Endothelial cell of umbilical vein (primary cell): ENCODE results near the gene SLMAP. TPM values are rescaled to one million over a fixed set of nuclear protein-coding genes. Genes with fewer than 3 reads are reported as not detected.

Experiments used
- BruUV-seq: library from RNA; stranded (reverse); fragments of 400-500 nt; replicated peaks from 2 replicates; lab custom pipeline; 2021; lab: Mats Ljungman, UMichigan
- CTCF ChIA-PET: fragments of 300-600, 350-600 bp; sonication (Branson Sonifier 250); formaldehyde crosslinking; loops from one replicate; lab custom pipeline; 2021; ENCODE audit warnings: antibody characterized with exemption, inconsistent platforms; lab: Charles Lee
- POLR2A ChIA-PET: fragments of 300-600, 350-600 bp; sonication (Branson Sonifier 250); formaldehyde crosslinking; loops from one replicate; lab custom pipeline; 2021; ENCODE audit warnings: antibody characterized with exemption, inconsistent platforms; lab: Charles Lee
- DNase-seq: peaks from one replicate; pipeline ENCODE4 v3.0.0-alpha.2; 2011; ENCODE audit warnings: low read depth, low spot score
- FAIRE-seq: peaks from 2 replicates; lab custom pipeline; 2011; peaks lifted over from hg19 to GRCh38; lab: Jason Lieb, UNC
- H2AFZ ChIP-seq: 2 replicates; pipeline ENCODE4 v1.6.0; 2012; ENCODE audit warnings: low read depth, low read length, control low read depth, inconsistent platforms
- H3K27ac ChIP-seq: 2 replicates; pipeline ENCODE4 v1.5.1; 2011; ENCODE audit warnings: low read depth, mild to moderate bottlenecking, control low read depth, low read length, moderate library complexity; ENCODE audit not compliant: insufficient read depth
- H3K27me3 ChIP-seq, 2 experiments: 2 replicates each; pipeline versions ENCODE4 v1.6.0 to v1.6.1; 2011; ENCODE audit warnings: low read length in 2 of 2, mixed read lengths in 1 of 2; ENCODE audit not compliant: control insufficient read depth in 2 of 2, insufficient read depth in 2 of 2
- H3K36me3 ChIP-seq, 2 experiments: 2 replicates in 1 of 2; 3 replicates in 1 of 2; pipeline ENCODE4 v1.5.1; 2011; ENCODE audit warnings: low read length in 2 of 2, mild to moderate bottlenecking in 1 of 2, moderate library complexity in 1 of 2; ENCODE audit not compliant: control insufficient read depth in 2 of 2, insufficient read depth in 2 of 2; ENCODE audit errors: extremely low read depth in 1 of 2
- H3K4me1 ChIP-seq: 3 replicates; pipeline ENCODE4 v1.5.1; 2011; ENCODE audit warnings: mild to moderate bottlenecking, low read length; ENCODE audit not compliant: control insufficient read depth, insufficient read depth; ENCODE audit errors: extremely low read depth
- H3K4me2 ChIP-seq: 2 replicates; pipeline ENCODE4 v1.6.1; 2011; ENCODE audit warnings: low read length, control low read depth, mixed read lengths; ENCODE audit not compliant: insufficient read depth
- H3K4me3 ChIP-seq, 3 experiments: fragments of 200-600 bp in 1 of 3; sonication (generic), shearing (Covaris generic) in 1 of 3; replicated peaks in 1 of 3; 2 replicates each; pipeline ENCODE4 v1.5.1; 2011 to 2016; ENCODE audit warnings: control low read depth in 3 of 3, low read length in 3 of 3, mild to moderate bottlenecking in 2 of 3, inconsistent platforms in 1 of 3, low read depth in 1 of 3, moderate library complexity in 1 of 3; ENCODE audit not compliant: insufficient read depth in 1 of 3
- H3K79me2 ChIP-seq: 2 replicates; pipeline ENCODE4 v1.6.0; 2012; ENCODE audit warnings: low read length, inconsistent platforms; ENCODE audit not compliant: control insufficient read depth, insufficient read depth
- H3K9ac ChIP-seq: replicated peaks from 2 replicates; pipeline ENCODE3; 2011; ENCODE audit warnings: low read length, control low read depth; ENCODE audit not compliant: insufficient read depth; ENCODE audit errors: extremely low read depth
- H3K9me1 ChIP-seq: replicated peaks from 3 replicates; pipeline ENCODE4 v1.6.0; 2011; ENCODE audit warnings: mild to moderate bottlenecking, low read length; ENCODE audit not compliant: control insufficient read depth, insufficient read depth; ENCODE audit errors: extremely low read depth
- H3K9me3 ChIP-seq: replicated peaks from 2 replicates; pipeline ENCODE4 v1.5.1; 2012; ENCODE audit warnings: low read length, inconsistent platforms; ENCODE audit not compliant: control insufficient read depth, insufficient read depth
- H4K20me1 ChIP-seq: replicated peaks from 2 replicates; pipeline ENCODE3; 2011; ENCODE audit warnings: mild to moderate bottlenecking, low read length; ENCODE audit not compliant: control insufficient read depth, insufficient read depth; ENCODE audit errors: extremely low read depth
- EZH2 ChIP-seq: IDR thresholded peaks from 2 replicates; pipeline ENCODE4 v1.6.1; 2012; ENCODE audit warnings: borderline replicate concordance, low read depth, mild to moderate bottlenecking, moderate library complexity, low read length, inconsistent platforms; ENCODE audit not compliant: severe bottlenecking
- FOS ChIP-seq: IDR thresholded peaks from 2 replicates; pipeline ENCODE4 v1.6.1; 2011; ENCODE audit warnings: mild to moderate bottlenecking, low read length, moderate library complexity, borderline replicate concordance; ENCODE audit not compliant: insufficient read depth
- GATA2 ChIP-seq: IDR thresholded peaks from 2 replicates; pipeline ENCODE4 v1.7.0; 2011; ENCODE audit warnings: low read depth, mild to moderate bottlenecking, moderate library complexity, mixed read lengths, low read length; ENCODE audit not compliant: insufficient read length, insufficient read depth
- JUN ChIP-seq: IDR thresholded peaks from 2 replicates; pipeline ENCODE4 v1.6.1; 2011; ENCODE audit warnings: borderline replicate concordance, low read depth; ENCODE audit not compliant: insufficient read length, insufficient read depth
- MYC ChIP-seq: IDR thresholded peaks from one replicate; pipeline ENCODE4 v1.6.1; 2011; ENCODE audit warnings: mild to moderate bottlenecking, low read depth, low read length
- POLR2A ChIP-seq: IDR thresholded peaks from 2 replicates; pipeline ENCODE4 v1.6.1; 2012; ENCODE audit warnings: low read depth, mild to moderate bottlenecking, control low read depth, low read length
- dilution Hi-C: fragments of 300-500 bp; cut with MboI; formaldehyde crosslinking; loops from one replicate; pipeline ENCODE4 v1.15.0; 2019; ENCODE audit warnings: low sequenced_read_pairs; ENCODE audit not compliant: extremely low pct_ligation_motif_present
- intact Hi-C: fragments of 100-400 bp; cut with micrococcal nuclease; formaldehyde crosslinking; loops from one replicate; pipeline ENCODE4 v1.10.0; 2022
- polyA plus RNA-seq, 4 experiments: library from polyadenylated mRNA; depleted of rRNA in 3 of 4; stranded (reverse) in 3 of 4; unstranded in 1 of 4; fragments of >200 nt; gene quantifications; 2 replicates each; pipeline versions ENCODE4 v1.2.1 to v1.2.3, GENCODE V29; 2011 to 2012; ENCODE audit warnings: missing spikeins in 1 of 4
- total RNA-seq: library from RNA; stranded (reverse); gene quantifications from 2 replicates; pipeline ENCODE4 v1.2.3, GENCODE V29; 2021
- TF ChIP-seq, protein P1 (sequence below): IDR thresholded peaks from 2 replicates; pipeline ENCODE4 v1.6.1; 2011; ENCODE audit not compliant: insufficient read depth, insufficient read length
- TF ChIP-seq, protein P2 (sequence below), 2 donors: IDR thresholded peaks; 1 replicate in 1 of 2; 2 replicates in 1 of 2; pipeline ENCODE4 v1.5.1; 2011; ENCODE audit warnings: low read length in 2 of 2, mild to moderate bottlenecking in 2 of 2, moderate library complexity in 2 of 2, control low read depth in 1 of 2, inconsistent platforms in 1 of 2, low read depth in 1 of 2; ENCODE audit not compliant: insufficient read depth in 1 of 2; ENCODE audit errors: extremely low read depth in 1 of 2

SLMAP gene
- total and polyA plus RNA-seq, 2 donors (not counting 3 experiments of a cell fraction or from before 2014, with no cell fraction given) = 9.8 to 54.7 TPM

DNA sequence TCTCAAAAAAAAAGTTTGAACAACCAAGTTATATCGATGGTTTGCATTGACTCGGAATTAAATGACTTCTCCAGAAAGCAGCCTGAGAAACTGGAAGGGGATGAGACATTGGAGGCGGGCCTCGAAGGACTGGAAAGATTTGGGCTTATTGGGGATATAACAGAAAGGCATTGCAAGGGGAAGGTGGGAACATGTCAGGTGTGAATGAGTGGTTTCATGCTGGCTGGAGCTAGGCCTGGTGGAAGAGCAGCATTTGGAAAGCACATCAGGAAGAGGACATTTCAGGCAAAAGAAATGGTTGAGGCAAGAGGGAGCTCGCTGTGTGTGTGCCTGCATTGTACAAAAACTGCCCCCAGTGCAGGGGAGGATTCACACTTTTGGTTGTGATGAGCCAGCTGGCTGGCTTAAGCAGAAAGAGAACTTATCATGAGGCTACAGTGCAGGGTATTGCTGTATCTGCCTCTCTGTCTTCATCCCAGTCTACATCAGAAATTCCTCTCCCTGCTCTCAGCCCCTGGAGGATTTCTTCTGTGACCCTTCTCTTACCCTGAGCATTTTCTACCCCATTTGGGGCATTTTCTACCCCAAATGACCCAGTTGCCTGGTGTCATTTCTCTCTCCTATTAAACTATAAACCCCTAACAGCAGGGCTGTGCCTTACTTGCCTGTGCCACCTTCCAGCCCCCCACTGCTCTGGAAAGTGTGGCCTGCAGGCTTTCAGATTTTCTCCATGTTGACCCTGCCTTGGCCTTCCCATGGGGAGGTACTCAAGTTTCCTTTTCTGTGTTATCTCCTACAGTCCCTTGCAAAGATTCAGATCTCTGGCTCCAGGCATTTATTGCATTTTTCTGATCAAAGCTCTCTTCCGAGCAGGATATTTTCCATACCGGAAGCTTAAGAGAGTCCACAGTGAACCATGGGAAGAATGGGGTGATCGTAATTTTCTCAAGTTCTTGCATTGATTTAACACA lies 187.7 kb downstream of the SLMAP start:
- CTCF ChIA-PET = interaction anchor here (1.2 to 1.6 kb wide), 2 partner anchors 12 to 19 kb away, joined by 4 to 5 read pairs; no protein-coding TSS in a partner anchor
- TF ChIP-seq, protein P1, sequence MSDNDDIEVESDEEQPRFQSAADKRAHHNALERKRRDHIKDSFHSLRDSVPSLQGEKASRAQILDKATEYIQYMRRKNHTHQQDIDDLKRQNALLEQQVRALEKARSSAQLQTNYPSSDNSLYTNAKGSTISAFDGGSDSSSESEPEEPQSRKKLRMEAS = no peak
- H3K4me3 ChIP-seq = no peak overlapping the region
- H3K27ac ChIP-seq = no peak overlapping the region
- H3K9me1 ChIP-seq = no peaks in the 10 kb centered on the region
- dilution Hi-C loops (loop anchor here (25.0 kb wide), 1 partner anchor 93 kb away; no protein-coding TSS in a partner anchor), intact Hi-C loops (no loop called here)
- H2AFZ ChIP-seq = no peak overlapping the region
- peaks cover 7% of the 10 kb centered on the region for H3K4me1 ChIP-seq
- H3K9me3 ChIP-seq = no peaks in the 10 kb centered on the region
- H3K9ac ChIP-seq = no peak overlapping the region
- BruUV-seq = no TSS peak
- FAIRE-seq (no peak), DNase-seq (peak; percentile 47)
- no peaks in the 10 kb centered on the region for H3K27me3 ChIP-seq
- POLR2A ChIA-PET = no interaction called here
- no peaks in the 10 kb centered on the region for H3K79me2 ChIP-seq
- H4K20me1 ChIP-seq = no peaks in the 10 kb centered on the region
- H3K36me3 ChIP-seq = no peaks in the 10 kb centered on the region
- H3K4me2 ChIP-seq = peak overlapping the region; percentile 22

DNA sequence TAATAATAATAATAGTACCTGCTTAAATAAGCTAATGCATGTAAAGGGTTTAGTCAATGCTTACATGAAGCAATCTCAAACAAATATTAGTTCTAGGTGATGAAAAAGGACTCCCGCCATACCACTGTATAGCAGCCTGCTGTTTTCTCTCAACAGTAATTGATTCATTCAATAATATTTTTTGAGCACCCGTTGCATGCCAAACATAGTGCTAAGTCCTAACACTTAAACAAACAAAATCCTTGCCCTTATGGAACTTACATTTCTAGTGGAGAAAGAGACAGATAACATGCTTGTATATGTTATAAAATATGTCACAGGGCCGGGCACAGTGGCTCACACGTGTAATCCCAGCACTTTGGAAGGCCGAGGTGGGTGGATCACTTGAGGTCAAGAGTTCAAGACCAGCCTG lies 190.9 kb downstream of the SLMAP start:
- POLR2A ChIA-PET = no interaction called here
- no peak for TF ChIP-seq GATA2
- no peak for TF ChIP-seq FOS
- TF ChIP-seq MYC = no peak
- TF ChIP-seq, protein P1 = no peak
- TF ChIP-seq POLR2A = no peak
- TF ChIP-seq, protein P2, sequence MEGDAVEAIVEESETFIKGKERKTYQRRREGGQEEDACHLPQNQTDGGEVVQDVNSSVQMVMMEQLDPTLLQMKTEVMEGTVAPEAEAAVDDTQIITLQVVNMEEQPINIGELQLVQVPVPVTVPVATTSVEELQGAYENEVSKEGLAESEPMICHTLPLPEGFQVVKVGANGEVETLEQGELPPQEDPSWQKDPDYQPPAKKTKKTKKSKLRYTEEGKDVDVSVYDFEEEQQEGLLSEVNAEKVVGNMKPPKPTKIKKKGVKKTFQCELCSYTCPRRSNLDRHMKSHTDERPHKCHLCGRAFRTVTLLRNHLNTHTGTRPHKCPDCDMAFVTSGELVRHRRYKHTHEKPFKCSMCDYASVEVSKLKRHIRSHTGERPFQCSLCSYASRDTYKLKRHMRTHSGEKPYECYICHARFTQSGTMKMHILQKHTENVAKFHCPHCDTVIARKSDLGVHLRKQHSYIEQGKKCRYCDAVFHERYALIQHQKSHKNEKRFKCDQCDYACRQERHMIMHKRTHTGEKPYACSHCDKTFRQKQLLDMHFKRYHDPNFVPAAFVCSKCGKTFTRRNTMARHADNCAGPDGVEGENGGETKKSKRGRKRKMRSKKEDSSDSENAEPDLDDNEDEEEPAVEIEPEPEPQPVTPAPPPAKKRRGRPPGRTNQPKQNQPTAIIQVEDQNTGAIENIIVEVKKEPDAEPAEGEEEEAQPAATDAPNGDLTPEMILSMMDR (IDR thresholded peaks at IDR 0.05; ENCODE audit: extremely low read depth in 1 of 2, insufficient read depth in 1 of 2, low read depth in 1 of 2, low read length in 2 of 2) = no peak
- TF ChIP-seq JUN = no peak
- TF ChIP-seq EZH2 = no peak
- FAIRE-seq = no peak
- CTCF ChIA-PET = no interaction called here
- no peak for DNase-seq
- Histone ChIP-seq H3K9me1 (no peaks in the 10 kb centered on the region), H3K4me3 (no peak overlapping the region), H3K9me3 (no peaks in the 10 kb centered on the region), H4K20me1 (no peaks in the 10 kb centered on the region), H3K4me2 (no peak overlapping the region), H2AFZ (no peak overlapping the region), H3K9ac (no peak overlapping the region), H3K4me1 (peaks cover 32% of the 10 kb centered on the region), H3K27me3 (no peaks in the 10 kb centered on the region), H3K27ac (no peak overlapping the region), H3K36me3 (no peaks in the 10 kb centered on the region), H3K79me2 (no peaks in the 10 kb centered on the region)
- no TSS peak for BruUV-seq
- intact Hi-C loops = no loop called here
- dilution Hi-C loops = loop anchor here (25.0 kb wide), 1 partner anchor 90 kb away; no protein-coding TSS in a partner anchor
